Measurements from ENCODE around the gene PCA3.

Gene PCA3

GRCh38 chr9:76759732-76760131 is 4.5 kb upstream of the PCA3 start:
- no peak overlapping the region for H3K4me3 ChIP-seq (ENCODE audit: low read depth, low read length)
- H3K36me3 ChIP-seq (ENCODE audit: control insufficient read depth, insufficient read depth, low read length) = no peaks in the 10 kb centered on the region
- no peak for TF ChIP-seq CTCF (IDR thresholded peaks at IDR 0.05)
- H3K4me1 ChIP-seq = no peaks in the 10 kb centered on the region
- H3K27ac ChIP-seq = no peak overlapping the region
- no peak overlapping the region for H3K4me2 ChIP-seq (ENCODE audit: low read length)
- no peaks in the 10 kb centered on the region for H3K79me2 ChIP-seq
- H3K9ac ChIP-seq = no peak overlapping the region
- H2AFZ ChIP-seq = no peak overlapping the region
- H3K27me3 ChIP-seq (ENCODE audit: control insufficient read depth, insufficient read depth, low read length) = no peaks in the 10 kb centered on the region
- no peaks in the 10 kb centered on the region for H3K9me3 ChIP-seq (ENCODE audit: control insufficient read depth, low read length)

GRCh38 chr9:76761448-76761847 is 2.8 kb upstream of the PCA3 start:
- no peak overlapping the region for H3K4me3 ChIP-seq (ENCODE audit: low read depth, low read length)
- no peak overlapping the region for H3K9ac ChIP-seq
- no peaks in the 10 kb centered on the region for H3K9me3 ChIP-seq (ENCODE audit: control insufficient read depth, low read length)
- no peak overlapping the region for H3K27ac ChIP-seq
- H3K36me3 ChIP-seq (ENCODE audit: control insufficient read depth, insufficient read depth, low read length) = no peaks in the 10 kb centered on the region
- H3K4me2 ChIP-seq (ENCODE audit: low read length) = no peak overlapping the region
- H2AFZ ChIP-seq = no peak overlapping the region
- H3K4me1 ChIP-seq = no peaks in the 10 kb centered on the region
- no peaks in the 10 kb centered on the region for H3K27me3 ChIP-seq (ENCODE audit: control insufficient read depth, insufficient read depth, low read length)
- no peaks in the 10 kb centered on the region for H3K79me2 ChIP-seq
- TF ChIP-seq CTCF (IDR thresholded peaks at IDR 0.05) = no peak

GRCh38 chr9:76766126-76766525 is 1.9 kb downstream of the PCA3 start:
- no peaks in the 10 kb centered on the region for H3K9me3 ChIP-seq (ENCODE audit: control insufficient read depth, low read length)
- H3K4me3 ChIP-seq (ENCODE audit: low read depth, low read length) = no peak overlapping the region
- H3K27me3 ChIP-seq (ENCODE audit: control insufficient read depth, insufficient read depth, low read length) = no peaks in the 10 kb centered on the region
- no peak overlapping the region for H3K9ac ChIP-seq
- H3K4me2 ChIP-seq (ENCODE audit: low read length) = no peak overlapping the region
- H3K27ac ChIP-seq = no peak overlapping the region
- no peaks in the 10 kb centered on the region for H3K36me3 ChIP-seq (ENCODE audit: control insufficient read depth, insufficient read depth, low read length)
- no peak overlapping the region for H2AFZ ChIP-seq
- H3K79me2 ChIP-seq = no peaks in the 10 kb centered on the region
- TF ChIP-seq CTCF (IDR thresholded peaks at IDR 0.05) = no peak
- no peaks in the 10 kb centered on the region for H3K4me1 ChIP-seq

- TF ChIP-seq CTCF (IDR thresholded peaks at IDR 0.05) = no peak
- no peak overlapping the region for H3K27ac ChIP-seq
- no peaks in the 10 kb centered on the region for H3K4me1 ChIP-seq
- no peak overlapping the region for H2AFZ ChIP-seq
- no peak overlapping the region for H3K9ac ChIP-seq
- H3K4me2 ChIP-seq (ENCODE audit: low read length) = no peak overlapping the region
- no peaks in the 10 kb centered on the region for H3K36me3 ChIP-seq (ENCODE audit: control insufficient read depth, insufficient read depth, low read length)
- H3K9me3 ChIP-seq (ENCODE audit: control insufficient read depth, low read length) = no peaks in the 10 kb centered on the region
- H3K4me3 ChIP-seq (ENCODE audit: low read depth, low read length) = no peak overlapping the region
- H3K79me2 ChIP-seq = no peaks in the 10 kb centered on the region
- no peaks in the 10 kb centered on the region for H3K27me3 ChIP-seq (ENCODE audit: control insufficient read depth, insufficient read depth, low read length)
These were observed 8.6 kb downstream of the PCA3 start for GRCh38 chr9:76772686-76773445.

GRCh38 chr9:76784881-76785280 is 20.6 kb downstream of the PCA3 start:
- Histone ChIP-seq H3K4me1 (no peaks in the 10 kb centered on the region), H2AFZ (no peak overlapping the region), H3K9me3 (ENCODE audit: control insufficient read depth, low read length) (no peaks in the 10 kb centered on the region), H3K27ac (no peak overlapping the region), H3K4me2 (ENCODE audit: low read length) (no peak overlapping the region), H3K9ac (no peak overlapping the region), H3K4me3 (ENCODE audit: low read depth, low read length) (no peak overlapping the region), H3K36me3 (ENCODE audit: control insufficient read depth, insufficient read depth, low read length) (no peaks in the 10 kb centered on the region), H3K79me2 (no peaks in the 10 kb centered on the region), H3K27me3 (ENCODE audit: control insufficient read depth, insufficient read depth, low read length) (no peaks in the 10 kb centered on the region)
- no peak for TF ChIP-seq CTCF (IDR thresholded peaks at IDR 0.05)
